Measurements from ENCODE around the gene RPP38. TPM values are rescaled to one million over a fixed set of nuclear protein-coding genes. Genes with fewer than 3 reads are reported as not detected.

RPP38 gene
- total and polyA plus RNA-seq, 2 donors: 14.7 to 32.2 TPM

GRCh38 chr10:15092855-15093408 is 4.2 kb upstream of the RPP38 start:
- Histone ChIP-seq H3K9me3 (ENCODE audit: control insufficient read depth in 2 of 2, insufficient read depth in 1 of 2, low read length in 1 of 2) (no peaks in the 10 kb centered on the region), H3K4me3 (ENCODE audit: low read length in 2 of 2) (no peak overlapping the region), H3K36me3 (ENCODE audit: control insufficient read depth in 2 of 2, insufficient read depth in 2 of 2, low read length in 1 of 2) (no peaks in the 10 kb centered on the region), H3K27ac (ENCODE audit: low read depth in 1 of 2, low read length in 1 of 2) (no peak overlapping the region), H3K4me1 (ENCODE audit: control insufficient read depth in 2 of 2, insufficient read depth in 2 of 2, low read length in 2 of 2) (peaks cover 5 to 16% of the 10 kb centered on the region in 2 donors), H3K27me3 (ENCODE audit: control insufficient read depth in 2 of 2, insufficient read depth in 1 of 2, low read length in 1 of 2) (no peaks in the 10 kb centered on the region)
- WGBS: 96% methylated on average over 16 of the region's 16 CpGs
- DNase-seq (ENCODE audit: low read depth in 6 of 9, low spot score in 9 of 9): no peak

GRCh38 chr10:15096661-15097010 is 519 bp upstream of the RPP38 start:
- no peak for DNase-seq (ENCODE audit: low read depth in 6 of 9, low spot score in 9 of 9)
- no peaks in the 10 kb centered on the region for H3K9me3 ChIP-seq (ENCODE audit: control insufficient read depth in 2 of 2, insufficient read depth in 1 of 2, low read length in 1 of 2)
- H3K4me1 ChIP-seq (ENCODE audit: control insufficient read depth in 2 of 2, insufficient read depth in 2 of 2, low read length in 2 of 2): peaks cover 15 to 24% of the 10 kb centered on the region in 2 donors
- no peaks in the 10 kb centered on the region for H3K27me3 ChIP-seq (ENCODE audit: control insufficient read depth in 2 of 2, insufficient read depth in 1 of 2, low read length in 1 of 2)
- peaks cover 3 to 4% of the 10 kb centered on the region in 2 donors for H3K36me3 ChIP-seq (ENCODE audit: control insufficient read depth in 2 of 2, insufficient read depth in 2 of 2, low read length in 1 of 2)
- peak overlapping the region; percentile 75 to 96 for H3K4me3 ChIP-seq (ENCODE audit: low read length in 2 of 2)
- H3K27ac ChIP-seq (ENCODE audit: low read depth in 1 of 2, low read length in 1 of 2): peak overlapping the region in 1 of 2 donors; percentile 98
- WGBS: 1% methylated on average over 11 of the region's 11 CpGs

- Histone ChIP-seq H3K4me1 (ENCODE audit: control insufficient read depth in 2 of 2, insufficient read depth in 2 of 2, low read length in 2 of 2) (peaks cover 15 to 24% of the 10 kb centered on the region in 2 donors), H3K27me3 (ENCODE audit: control insufficient read depth in 2 of 2, insufficient read depth in 1 of 2, low read length in 1 of 2) (no peaks in the 10 kb centered on the region), H3K36me3 (ENCODE audit: control insufficient read depth in 2 of 2, insufficient read depth in 2 of 2, low read length in 1 of 2) (peaks cover 25 to 26% of the 10 kb centered on the region in 2 donors), H3K4me3 (ENCODE audit: low read length in 2 of 2) (no peak overlapping the region), H3K9me3 (ENCODE audit: control insufficient read depth in 2 of 2, insufficient read depth in 1 of 2, low read length in 1 of 2) (no peaks in the 10 kb centered on the region), H3K27ac (ENCODE audit: low read depth in 1 of 2, low read length in 1 of 2) (no peak overlapping the region)
- WGBS: 95% methylated on average over 4 of the region's 4 CpGs
- no peak for DNase-seq (ENCODE audit: low read depth in 6 of 9, low spot score in 9 of 9)
Measured at GRCh38 chr10:15099886-15100285, 2.7 kb downstream of the RPP38 start.

GRCh38 chr10:15103513-15103912 is 6.4 kb downstream of the RPP38 start:
- no peak for DNase-seq (ENCODE audit: low read depth in 6 of 9, low spot score in 9 of 9)
- H3K9me3 ChIP-seq (ENCODE audit: control insufficient read depth in 2 of 2, insufficient read depth in 1 of 2, low read length in 1 of 2): no peaks in the 10 kb centered on the region
- no peak overlapping the region for H3K4me3 ChIP-seq (ENCODE audit: low read length in 2 of 2)
- H3K4me1 ChIP-seq (ENCODE audit: control insufficient read depth in 2 of 2, insufficient read depth in 2 of 2, low read length in 2 of 2): peaks cover 6 to 8% of the 10 kb centered on the region in 2 donors
- WGBS: 94% methylated on average over 9 of the region's 9 CpGs
- H3K27ac ChIP-seq (ENCODE audit: low read depth in 1 of 2, low read length in 1 of 2): no peak overlapping the region
- H3K36me3 ChIP-seq (ENCODE audit: control insufficient read depth in 2 of 2, insufficient read depth in 2 of 2, low read length in 1 of 2): peaks cover 35 to 53% of the 10 kb centered on the region in 2 donors
- H3K27me3 ChIP-seq (ENCODE audit: control insufficient read depth in 2 of 2, insufficient read depth in 1 of 2, low read length in 1 of 2): no peaks in the 10 kb centered on the region

GRCh38 chr10:15106352-15107013 is 9.3 kb downstream of the RPP38 start:
- H3K36me3 ChIP-seq (ENCODE audit: control insufficient read depth in 2 of 2, insufficient read depth in 2 of 2, low read length in 1 of 2): peaks cover 44 to 73% of the 10 kb centered on the region in 2 donors
- DNase-seq (ENCODE audit: low read depth in 6 of 9, low spot score in 9 of 9): peak in 7 of 9 donors; percentile 44 to 70 (median 60)
- WGBS: 66% methylated on average over 8 of the region's 8 CpGs

GRCh38 chr10:15112657-15113056 is 15.5 kb downstream of the RPP38 start:
- H3K4me1 ChIP-seq (ENCODE audit: control insufficient read depth in 2 of 2, insufficient read depth in 2 of 2, low read length in 2 of 2): no peaks in the 10 kb centered on the region
- no peaks in the 10 kb centered on the region for H3K9me3 ChIP-seq (ENCODE audit: control insufficient read depth in 2 of 2, insufficient read depth in 1 of 2, low read length in 1 of 2)
- H3K36me3 ChIP-seq (ENCODE audit: control insufficient read depth in 2 of 2, insufficient read depth in 2 of 2, low read length in 1 of 2): peaks cover 31 to 64% of the 10 kb centered on the region in 2 donors
- WGBS: 98% methylated on average over 13 of the region's 13 CpGs
- no peak overlapping the region for H3K4me3 ChIP-seq (ENCODE audit: low read length in 2 of 2)
- no peaks in the 10 kb centered on the region for H3K27me3 ChIP-seq (ENCODE audit: control insufficient read depth in 2 of 2, insufficient read depth in 1 of 2, low read length in 1 of 2)
- no peak overlapping the region for H3K27ac ChIP-seq (ENCODE audit: low read depth in 1 of 2, low read length in 1 of 2)
- no peak for DNase-seq (ENCODE audit: low read depth in 6 of 9, low spot score in 9 of 9)

More at GRCh38 chr10:15106352-15107013, 9.3 kb downstream of the RPP38 start:
- H3K9me3 ChIP-seq (ENCODE audit: control insufficient read depth in 2 of 2, insufficient read depth in 1 of 2, low read length in 1 of 2): no peaks in the 10 kb centered on the region
- H3K27me3 ChIP-seq (ENCODE audit: control insufficient read depth in 2 of 2, insufficient read depth in 1 of 2, low read length in 1 of 2): no peaks in the 10 kb centered on the region
- H3K4me3 ChIP-seq (ENCODE audit: low read length in 2 of 2): no peak overlapping the region
- H3K27ac ChIP-seq (ENCODE audit: low read depth in 1 of 2, low read length in 1 of 2): no peak overlapping the region
- H3K4me1 ChIP-seq (ENCODE audit: control insufficient read depth in 2 of 2, insufficient read depth in 2 of 2, low read length in 2 of 2): no peaks in the 10 kb centered on the region

- Histone ChIP-seq H3K4me1 (ENCODE audit: control insufficient read depth in 2 of 2, insufficient read depth in 2 of 2, low read length in 2 of 2) (no peaks in the 10 kb centered on the region), H3K27ac (ENCODE audit: low read depth in 1 of 2, low read length in 1 of 2) (no peak overlapping the region), H3K9me3 (ENCODE audit: control insufficient read depth in 2 of 2, insufficient read depth in 1 of 2, low read length in 1 of 2) (no peaks in the 10 kb centered on the region), H3K27me3 (ENCODE audit: control insufficient read depth in 2 of 2, insufficient read depth in 1 of 2, low read length in 1 of 2) (no peaks in the 10 kb centered on the region), H3K4me3 (ENCODE audit: low read length in 2 of 2) (no peak overlapping the region), H3K36me3 (ENCODE audit: control insufficient read depth in 2 of 2, insufficient read depth in 2 of 2, low read length in 1 of 2) (peaks cover 36 to 65% of the 10 kb centered on the region in 2 donors)
- WGBS: 97% methylated on average over 4 of the region's 4 CpGs
- DNase-seq (ENCODE audit: low read depth in 6 of 9, low spot score in 9 of 9): no peak
Measured at GRCh38 chr10:15113766-15114165, 16.6 kb downstream of the RPP38 start.

- no peaks in the 10 kb centered on the region for H3K9me3 ChIP-seq (ENCODE audit: control insufficient read depth in 2 of 2, insufficient read depth in 1 of 2, low read length in 1 of 2)
- H3K27ac ChIP-seq (ENCODE audit: low read depth in 1 of 2, low read length in 1 of 2): no peak overlapping the region
- H3K4me3 ChIP-seq (ENCODE audit: low read length in 2 of 2): no peak overlapping the region
- 89% methylated on average over 5 of the region's 5 CpGs for WGBS
- peaks cover 45 to 64% of the 10 kb centered on the region in 2 donors for H3K36me3 ChIP-seq (ENCODE audit: control insufficient read depth in 2 of 2, insufficient read depth in 2 of 2, low read length in 1 of 2)
- no peaks in the 10 kb centered on the region for H3K27me3 ChIP-seq (ENCODE audit: control insufficient read depth in 2 of 2, insufficient read depth in 1 of 2, low read length in 1 of 2)
- no peaks in the 10 kb centered on the region for H3K4me1 ChIP-seq (ENCODE audit: control insufficient read depth in 2 of 2, insufficient read depth in 2 of 2, low read length in 2 of 2)
- DNase-seq (ENCODE audit: low read depth in 6 of 9, low spot score in 9 of 9): no peak
Measured at GRCh38 chr10:15116225-15116624, 19.1 kb downstream of the RPP38 start.

GRCh38 chr10:15118615-15119014 is 21.5 kb downstream of the RPP38 start:
- Histone ChIP-seq H3K4me1 (ENCODE audit: control insufficient read depth in 2 of 2, insufficient read depth in 2 of 2, low read length in 2 of 2) (no peaks in the 10 kb centered on the region), H3K9me3 (ENCODE audit: control insufficient read depth in 2 of 2, insufficient read depth in 1 of 2, low read length in 1 of 2) (no peaks in the 10 kb centered on the region), H3K27me3 (ENCODE audit: control insufficient read depth in 2 of 2, insufficient read depth in 1 of 2, low read length in 1 of 2) (no peaks in the 10 kb centered on the region), H3K4me3 (ENCODE audit: low read length in 2 of 2) (no peak overlapping the region), H3K36me3 (ENCODE audit: control insufficient read depth in 2 of 2, insufficient read depth in 2 of 2, low read length in 1 of 2) (peaks cover 38 to 55% of the 10 kb centered on the region in 2 donors), H3K27ac (ENCODE audit: low read depth in 1 of 2, low read length in 1 of 2) (no peak overlapping the region)
- no peak for DNase-seq (ENCODE audit: low read depth in 6 of 9, low spot score in 9 of 9)
- 76% methylated on average over 1 of the region's 1 CpG for WGBS
